GM23338 (cell line): ENCODE data around the gene PRKG2. TPM values are rescaled to one million over a fixed set of nuclear protein-coding genes. Genes with fewer than 3 reads are reported as not detected.
A peak's percentile ranks its signal among the peaks of the same experiment; 100 is the strongest.

Experiments
- ATAC-seq: fragments of 200-7000 bp; cut with Tn5 transposase; 3 replicates; pipeline ENCODE4 v1.9.1; 2020
- DNase-seq: peaks from one replicate; pipeline ENCODE4 v3.0.0-alpha.2; 2015; ENCODE audit warnings: low spot score
- H2AFZ ChIP-seq: fragments of 200-600 bp; sonication (generic); 2 replicates; pipeline ENCODE4 v1.8.0; 2016; ENCODE audit warnings: antibody characterized with exemption, mild to moderate bottlenecking, moderate library complexity
- H3F3A ChIP-seq: fragments of 200-600 bp; sonication (generic); replicated peaks from 2 replicates; pipeline ENCODE4 v1.8.0; 2017; ENCODE audit warnings: antibody characterized with exemption, mixed run types, low read depth
- H3K27ac ChIP-seq: fragments of 200-600 bp; sonication (generic); 2 replicates; pipeline ENCODE4 v1.6.1; 2016; ENCODE audit warnings: low read depth
- H3K27me3 ChIP-seq: fragments of 200-600 bp; sonication (generic); 2 replicates; pipeline ENCODE4 v1.8.0; 2016; ENCODE audit warnings: mild to moderate bottlenecking, mixed run types, moderate library complexity; ENCODE audit not compliant: insufficient read depth
- H3K36me3 ChIP-seq: fragments of 200-600 bp; sonication (generic); 2 replicates; pipeline ENCODE4 v1.8.0; 2016; ENCODE audit warnings: mild to moderate bottlenecking; ENCODE audit not compliant: insufficient read depth
- H3K4me1 ChIP-seq: fragments of 200-600 bp; sonication (generic); 2 replicates; pipeline ENCODE4 v1.8.0; 2016; ENCODE audit warnings: mild to moderate bottlenecking, moderate library complexity; ENCODE audit not compliant: insufficient read depth
- H3K4me2 ChIP-seq: fragments of 200-600 bp; sonication (generic); 2 replicates; pipeline ENCODE4 v1.7.1; 2017; ENCODE audit warnings: mixed run types
- H3K4me3 ChIP-seq: fragments of 200-600 bp; sonication (generic); 2 replicates; pipeline ENCODE4 v1.6.1; 2016; ENCODE audit warnings: mixed run types
- H3K79me2 ChIP-seq: fragments of 200-600 bp; sonication (generic); replicated peaks from 2 replicates; pipeline ENCODE4 v1.8.0; 2017; ENCODE audit warnings: mild to moderate bottlenecking; ENCODE audit not compliant: insufficient read depth
- H3K9me2 ChIP-seq: fragments of 200-600 bp; sonication (generic); 2 replicates; pipeline ENCODE4 v1.8.0; 2017; ENCODE audit not compliant: insufficient read depth
- H4K20me1 ChIP-seq: fragments of 200-600 bp; sonication (generic); replicated peaks from 2 replicates; pipeline ENCODE4 v1.8.0; 2017; ENCODE audit warnings: mild to moderate bottlenecking; ENCODE audit not compliant: insufficient read depth
- H3K27ac Mint-ChIP-seq: 2 replicates; pipeline ENCODE4 v1.8.0; 2020; ENCODE audit warnings: inconsistent platforms, mild to moderate bottlenecking, moderate library complexity, mixed read lengths
- H3K27me3 Mint-ChIP-seq: 3 replicates; pipeline ENCODE4 v1.8.0; 2022; ENCODE audit warnings: low read depth, mild to moderate bottlenecking, moderate library complexity, mixed read lengths, inconsistent platforms; ENCODE audit not compliant: insufficient read depth, poor library complexity
- H3K36me3 Mint-ChIP-seq: 3 replicates; pipeline ENCODE4 v1.8.0; 2021; ENCODE audit warnings: low read depth, mild to moderate bottlenecking, inconsistent platforms, moderate library complexity, mixed read lengths
- H3K4me1 Mint-ChIP-seq: 3 replicates; pipeline ENCODE4 v1.8.0; 2020; ENCODE audit warnings: mild to moderate bottlenecking, inconsistent platforms, mixed read lengths
- H3K4me3 Mint-ChIP-seq: 3 replicates; pipeline ENCODE4 v1.8.0; 2021; ENCODE audit warnings: moderate library complexity, mild to moderate bottlenecking, inconsistent platforms, mixed read lengths
- H3K9me3 Mint-ChIP-seq: 3 replicates; pipeline ENCODE4 v1.8.0; 2020; ENCODE audit warnings: moderate library complexity, mild to moderate bottlenecking, inconsistent platforms, mixed read lengths
- EZH2phosphoT487 ChIP-seq: fragments of 200-600 bp; sonication (generic); IDR thresholded peaks from one replicate; pipeline ENCODE4 v1.8.1; 2018; ENCODE audit warnings: antibody characterized with exemption; ENCODE audit not compliant: unreplicated experiment
- NANOG ChIP-seq: IDR thresholded peaks from 2 replicates; pipeline ENCODE4 v1.6.1; 2016; ENCODE audit warnings: antibody characterized with exemption, borderline replicate concordance
- POLR2AphosphoS5 ChIP-seq: IDR thresholded peaks from 2 replicates; pipeline ENCODE4 v1.6.1; 2016; ENCODE audit warnings: antibody characterized with exemption, low read depth
- STAT1 ChIP-seq: IDR thresholded peaks from one replicate; pipeline ENCODE4 v1.6.1; 2016; ENCODE audit warnings: antibody characterized with exemption; ENCODE audit not compliant: unreplicated experiment
- ZNF331 ChIP-seq: fragments of 250-450 bp; sonication (Bioruptor Pico); IDR thresholded peaks from 2 replicates; pipeline ENCODE4 v1.5.0; 2020; ENCODE audit warnings: low read depth, mild to moderate bottlenecking, moderate library complexity
- polyA plus RNA-seq: library from polyadenylated mRNA; unstranded; fragments of >200 nt; fragmentation: Nextera tagmentation; extraction: Ambion mirVana; gene quantifications from 2 replicates; pipeline ENCODE4 v1.2.1, GENCODE V29; 2016
- total RNA-seq: library from RNA; depleted of rRNA; stranded (reverse); fragments of >200 nt; shearing (Covaris generic); gene quantifications from 2 replicates; pipeline ENCODE4 v1.2.3, GENCODE V29; 2014
- TF ChIP-seq, protein P1 (sequence below): IDR thresholded peaks from 2 replicates; pipeline ENCODE4 v1.6.1; 2016; ENCODE audit warnings: antibody characterized with exemption
- TF ChIP-seq, protein P2 (sequence below): IDR thresholded peaks from one replicate; pipeline ENCODE4 v1.6.1; 2018; ENCODE audit warnings: antibody characterized with exemption; ENCODE audit not compliant: unreplicated experiment
- TF ChIP-seq, protein P3 (sequence below), 2 experiments: fragments of 200-600 bp in 1 of 2; sonication (generic) in 1 of 2; conservative IDR thresholded peaks; 2 replicates each; pipeline versions ENCODE4 v1.5.1 to v1.6.1; 2016 to 2017; ENCODE audit warnings: antibody characterized with exemption in 2 of 2, low read depth in 2 of 2, mild to moderate bottlenecking in 2 of 2, moderate library complexity in 1 of 2

PRKG2 gene
- total and polyA plus RNA-seq, 2 experiments from 2014 or later = 1.9 to 3.6 TPM

DNA sequence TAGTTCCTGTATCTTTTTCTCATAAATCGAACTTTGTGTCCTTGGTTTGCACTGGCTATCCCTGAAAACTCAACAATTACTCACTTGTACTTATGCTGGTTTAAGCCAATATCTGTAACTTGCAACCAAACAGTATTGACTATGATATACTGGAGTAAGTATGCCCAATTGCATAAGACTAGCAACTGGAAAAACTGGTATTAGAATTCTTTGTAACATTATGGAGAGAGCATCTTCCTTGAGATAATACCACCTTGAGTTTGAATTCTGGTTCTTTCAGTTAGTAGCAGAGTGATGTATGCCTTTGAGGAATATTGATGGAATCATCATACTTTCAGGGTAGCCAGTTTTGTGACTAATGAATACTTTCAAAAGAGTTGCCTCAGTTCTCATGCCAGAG is 156.4 kb downstream of the PRKG2 start (continued):
- TF ChIP-seq EZH2phosphoT487 (no peak), NANOG (no peak), ZNF331 (no peak), POLR2AphosphoS5 (no peak), STAT1 (no peak)
- TF ChIP-seq, protein P1, sequence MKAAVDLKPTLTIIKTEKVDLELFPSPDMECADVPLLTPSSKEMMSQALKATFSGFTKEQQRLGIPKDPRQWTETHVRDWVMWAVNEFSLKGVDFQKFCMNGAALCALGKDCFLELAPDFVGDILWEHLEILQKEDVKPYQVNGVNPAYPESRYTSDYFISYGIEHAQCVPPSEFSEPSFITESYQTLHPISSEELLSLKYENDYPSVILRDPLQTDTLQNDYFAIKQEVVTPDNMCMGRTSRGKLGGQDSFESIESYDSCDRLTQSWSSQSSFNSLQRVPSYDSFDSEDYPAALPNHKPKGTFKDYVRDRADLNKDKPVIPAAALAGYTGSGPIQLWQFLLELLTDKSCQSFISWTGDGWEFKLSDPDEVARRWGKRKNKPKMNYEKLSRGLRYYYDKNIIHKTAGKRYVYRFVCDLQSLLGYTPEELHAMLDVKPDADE = no peak
- TF ChIP-seq, protein P2, sequence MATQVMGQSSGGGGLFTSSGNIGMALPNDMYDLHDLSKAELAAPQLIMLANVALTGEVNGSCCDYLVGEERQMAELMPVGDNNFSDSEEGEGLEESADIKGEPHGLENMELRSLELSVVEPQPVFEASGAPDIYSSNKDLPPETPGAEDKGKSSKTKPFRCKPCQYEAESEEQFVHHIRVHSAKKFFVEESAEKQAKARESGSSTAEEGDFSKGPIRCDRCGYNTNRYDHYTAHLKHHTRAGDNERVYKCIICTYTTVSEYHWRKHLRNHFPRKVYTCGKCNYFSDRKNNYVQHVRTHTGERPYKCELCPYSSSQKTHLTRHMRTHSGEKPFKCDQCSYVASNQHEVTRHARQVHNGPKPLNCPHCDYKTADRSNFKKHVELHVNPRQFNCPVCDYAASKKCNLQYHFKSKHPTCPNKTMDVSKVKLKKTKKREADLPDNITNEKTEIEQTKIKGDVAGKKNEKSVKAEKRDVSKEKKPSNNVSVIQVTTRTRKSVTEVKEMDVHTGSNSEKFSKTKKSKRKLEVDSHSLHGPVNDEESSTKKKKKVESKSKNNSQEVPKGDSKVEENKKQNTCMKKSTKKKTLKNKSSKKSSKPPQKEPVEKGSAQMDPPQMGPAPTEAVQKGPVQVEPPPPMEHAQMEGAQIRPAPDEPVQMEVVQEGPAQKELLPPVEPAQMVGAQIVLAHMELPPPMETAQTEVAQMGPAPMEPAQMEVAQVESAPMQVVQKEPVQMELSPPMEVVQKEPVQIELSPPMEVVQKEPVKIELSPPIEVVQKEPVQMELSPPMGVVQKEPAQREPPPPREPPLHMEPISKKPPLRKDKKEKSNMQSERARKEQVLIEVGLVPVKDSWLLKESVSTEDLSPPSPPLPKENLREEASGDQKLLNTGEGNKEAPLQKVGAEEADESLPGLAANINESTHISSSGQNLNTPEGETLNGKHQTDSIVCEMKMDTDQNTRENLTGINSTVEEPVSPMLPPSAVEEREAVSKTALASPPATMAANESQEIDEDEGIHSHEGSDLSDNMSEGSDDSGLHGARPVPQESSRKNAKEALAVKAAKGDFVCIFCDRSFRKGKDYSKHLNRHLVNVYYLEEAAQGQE = no peak

DNA sequence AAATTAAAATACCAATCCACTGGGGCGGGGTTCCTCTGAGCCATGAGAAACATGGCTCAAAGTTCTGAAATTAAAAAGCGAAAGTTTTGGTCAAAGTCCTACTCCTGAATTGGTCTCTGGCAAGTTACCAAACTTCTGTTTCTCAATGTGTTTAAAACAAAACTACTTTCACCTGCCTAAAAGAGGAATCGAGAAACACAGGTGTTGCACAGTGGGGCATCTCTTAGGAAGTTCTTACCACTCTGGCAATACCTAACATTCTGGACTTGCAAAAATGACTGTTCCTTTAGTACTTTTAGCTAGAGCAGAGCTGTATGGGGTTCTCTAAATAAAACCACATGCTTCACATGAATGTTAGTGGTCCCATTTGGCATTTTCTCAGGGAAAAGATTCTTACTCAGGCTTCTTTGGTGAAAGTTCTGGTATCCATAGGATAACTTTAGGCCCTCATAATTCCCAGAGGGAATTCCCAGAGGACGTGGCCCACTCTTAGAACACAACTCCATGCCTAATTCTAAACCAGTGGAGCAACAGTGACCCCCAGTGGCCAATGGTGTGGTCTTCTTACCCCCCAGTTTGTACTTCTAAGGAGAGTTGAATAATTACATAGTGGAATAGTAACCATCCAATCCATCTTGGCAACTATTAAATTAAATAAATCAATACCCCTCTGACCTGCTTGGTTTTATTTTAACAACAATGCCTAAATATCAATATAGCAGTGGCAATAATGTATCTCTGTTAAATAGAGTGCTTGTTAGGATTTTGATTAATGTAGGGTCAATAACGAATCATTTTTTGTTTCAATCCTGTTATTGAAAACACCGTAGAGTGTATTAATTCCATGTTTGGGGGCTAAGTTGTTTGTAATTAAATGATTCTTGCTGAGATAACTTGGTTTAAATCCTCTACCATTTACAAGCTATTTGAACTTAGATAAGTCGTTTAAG is 162.6 kb downstream of the PRKG2 start:
- TF ChIP-seq, protein P2 = no peak
- TF ChIP-seq, protein P3, sequence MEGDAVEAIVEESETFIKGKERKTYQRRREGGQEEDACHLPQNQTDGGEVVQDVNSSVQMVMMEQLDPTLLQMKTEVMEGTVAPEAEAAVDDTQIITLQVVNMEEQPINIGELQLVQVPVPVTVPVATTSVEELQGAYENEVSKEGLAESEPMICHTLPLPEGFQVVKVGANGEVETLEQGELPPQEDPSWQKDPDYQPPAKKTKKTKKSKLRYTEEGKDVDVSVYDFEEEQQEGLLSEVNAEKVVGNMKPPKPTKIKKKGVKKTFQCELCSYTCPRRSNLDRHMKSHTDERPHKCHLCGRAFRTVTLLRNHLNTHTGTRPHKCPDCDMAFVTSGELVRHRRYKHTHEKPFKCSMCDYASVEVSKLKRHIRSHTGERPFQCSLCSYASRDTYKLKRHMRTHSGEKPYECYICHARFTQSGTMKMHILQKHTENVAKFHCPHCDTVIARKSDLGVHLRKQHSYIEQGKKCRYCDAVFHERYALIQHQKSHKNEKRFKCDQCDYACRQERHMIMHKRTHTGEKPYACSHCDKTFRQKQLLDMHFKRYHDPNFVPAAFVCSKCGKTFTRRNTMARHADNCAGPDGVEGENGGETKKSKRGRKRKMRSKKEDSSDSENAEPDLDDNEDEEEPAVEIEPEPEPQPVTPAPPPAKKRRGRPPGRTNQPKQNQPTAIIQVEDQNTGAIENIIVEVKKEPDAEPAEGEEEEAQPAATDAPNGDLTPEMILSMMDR (conservative IDR thresholded peaks at IDR 0.05; ENCODE audit: low read depth in 2 of 2) = peak; percentile 91 to 93
- Mint-ChIP-seq H3K4me1 (peaks cover 5% of the 10 kb centered on the region; the same call in 2 of the 3 replicates), H3K4me3 (no peak overlapping the region), H3K9me3 (no peaks in the 10 kb centered on the region), H3K36me3 (no peaks in the 10 kb centered on the region), H3K27me3 (no peaks in the 10 kb centered on the region), H3K27ac (no peak overlapping the region)
- H3K36me3 ChIP-seq = no peaks in the 10 kb centered on the region
- DNase-seq = peak; percentile 87
- no peaks in the 10 kb centered on the region for H3K79me2 ChIP-seq
- ATAC-seq = peak; percentile 100
- no peaks in the 10 kb centered on the region for H3K27me3 ChIP-seq
- H4K20me1 ChIP-seq = no peaks in the 10 kb centered on the region
- H3K4me1 ChIP-seq = peaks cover 5% of the 10 kb centered on the region; the same call in 1 of the 2 replicates
- no peaks in the 10 kb centered on the region for H3F3A ChIP-seq
- no peak overlapping the region for H2AFZ ChIP-seq
- H3K4me3 ChIP-seq = no peak overlapping the region
- 0 out of 2 replicates have a peak overlapping the region, but pooled peaks have one; percentile 3 for H3K4me2 ChIP-seq
- no peaks in the 10 kb centered on the region for H3K9me2 ChIP-seq
- no peak overlapping the region for H3K27ac ChIP-seq
